Rectal smooth muscle tissue (tissue), 1 donor: ENCODE data around the gene ETFRF1.
A peak's percentile ranks its signal among the peaks of the same experiment; 100 is the strongest.

ENCODE experiments used
- H3K27ac ChIP-seq: one replicate; pipeline ENCODE4 v1.7.0; 2013; ENCODE audit warnings: low read depth, low read length, inconsistent platforms
- H3K27me3 ChIP-seq: one replicate; pipeline ENCODE4 v1.7.0; 2013; ENCODE audit warnings: low read length; ENCODE audit not compliant: control insufficient read depth, insufficient read depth
- H3K36me3 ChIP-seq: one replicate; pipeline ENCODE4 v1.7.0; 2013; ENCODE audit warnings: low read length; ENCODE audit not compliant: control insufficient read depth, insufficient read depth
- H3K4me1 ChIP-seq: one replicate; pipeline ENCODE4 v1.7.0; 2013; ENCODE audit warnings: low read length; ENCODE audit not compliant: control insufficient read depth, insufficient read depth
- H3K4me3 ChIP-seq: one replicate; pipeline ENCODE4 v1.7.0; 2013; ENCODE audit warnings: low read length
- H3K9ac ChIP-seq: one replicate; pipeline ENCODE4 v1.7.0; 2013; ENCODE audit warnings: low read length

Gene ETFRF1

DNA sequence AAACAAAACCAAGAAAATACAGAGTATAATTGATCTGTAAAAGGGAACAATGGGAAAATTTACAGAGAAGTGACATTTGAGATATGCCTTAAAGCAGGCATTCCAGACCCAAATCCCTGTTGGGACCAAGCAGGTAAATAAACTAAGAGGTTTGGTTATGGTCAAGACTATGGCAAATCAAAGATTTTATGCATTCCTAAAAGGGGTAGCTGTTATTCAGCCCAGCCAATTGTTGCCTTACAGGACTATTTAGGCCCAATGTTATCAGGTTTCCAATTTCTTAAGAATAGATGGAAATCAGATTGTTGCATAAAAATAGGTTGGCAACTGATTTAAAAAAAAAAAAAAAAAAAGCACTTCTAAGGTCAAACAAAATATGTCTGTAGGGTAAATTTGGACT is 5.4 kb upstream of the ETFRF1 start:
- Histone ChIP-seq H3K4me1 (peaks cover 3% of the 10 kb centered on the region), H3K27ac (no peak overlapping the region), H3K36me3 (no peaks in the 10 kb centered on the region), H3K9ac (no peak overlapping the region), H3K27me3 (no peaks in the 10 kb centered on the region), H3K4me3 (no peak overlapping the region)

DNA sequence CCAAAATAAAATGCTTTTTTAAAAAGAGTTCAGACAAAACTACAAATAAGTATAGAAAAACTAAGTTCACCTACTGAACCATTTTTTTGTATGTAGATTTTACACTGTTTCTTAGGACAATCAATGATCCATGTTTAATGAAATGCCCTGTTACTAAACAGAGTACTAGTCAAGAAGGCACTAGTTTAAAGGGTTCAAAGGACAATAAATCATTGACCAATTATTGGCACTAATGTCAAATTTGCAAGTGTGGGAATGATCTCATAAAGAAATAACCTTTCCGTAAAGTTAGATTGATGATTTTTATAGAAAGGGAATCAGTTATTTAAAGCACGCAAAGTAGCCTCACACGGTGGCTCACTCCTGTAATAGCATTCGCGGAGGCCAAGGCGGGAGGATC is 4.2 kb upstream of the ETFRF1 start:
- Histone ChIP-seq H3K9ac (no peak overlapping the region), H3K27ac (no peak overlapping the region), H3K4me3 (no peak overlapping the region), H3K4me1 (peaks cover 3% of the 10 kb centered on the region), H3K36me3 (no peaks in the 10 kb centered on the region), H3K27me3 (no peaks in the 10 kb centered on the region)

DNA sequence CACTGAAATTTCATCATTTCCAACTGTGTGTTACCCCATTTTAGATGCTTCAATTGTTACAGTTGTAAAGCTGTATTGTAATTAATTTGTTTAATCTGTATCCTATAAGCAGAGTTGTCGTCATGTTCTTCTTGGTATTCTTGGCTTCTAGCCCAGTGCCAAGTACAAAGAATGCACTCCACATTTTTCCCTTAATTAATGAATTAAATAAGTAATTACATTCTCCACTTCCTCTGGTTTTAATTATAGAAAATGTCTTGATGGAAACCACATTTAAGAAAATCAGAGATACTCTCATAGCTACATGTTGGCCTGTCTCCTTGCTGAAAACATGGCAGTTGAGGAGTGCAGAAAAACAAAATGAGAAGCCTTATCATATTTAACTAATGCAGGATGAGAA is 823 bp upstream of the ETFRF1 start:
- Histone ChIP-seq H3K36me3 (no peaks in the 10 kb centered on the region), H3K4me3 (peak overlapping the region; percentile 96), H3K4me1 (peaks cover 7% of the 10 kb centered on the region), H3K27ac (no peak overlapping the region), H3K9ac (no peak overlapping the region), H3K27me3 (no peaks in the 10 kb centered on the region)

DNA sequence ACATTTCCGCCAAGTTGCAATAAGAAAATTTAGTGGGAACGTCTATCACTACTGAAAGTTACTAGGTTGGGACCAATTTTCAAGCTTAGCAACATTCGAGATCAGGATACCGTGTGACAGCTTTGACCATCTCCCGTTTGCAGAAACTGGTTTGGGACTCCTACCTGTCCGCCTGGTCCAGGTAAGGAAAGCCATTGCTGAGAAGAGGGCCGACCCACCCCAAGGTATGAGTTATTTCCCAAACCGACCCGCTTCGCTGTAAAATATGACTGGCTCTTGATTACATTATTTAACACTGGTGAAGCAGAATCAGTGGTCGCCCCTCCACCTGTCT is 348 bp upstream of the ETFRF1 start:
- Histone ChIP-seq H3K27me3 (no peaks in the 10 kb centered on the region), H3K36me3 (no peaks in the 10 kb centered on the region), H3K4me1 (peaks cover 7% of the 10 kb centered on the region), H3K4me3 (peak overlapping the region; percentile 96), H3K27ac (peak overlapping the region; percentile 98), H3K9ac (peak overlapping the region; percentile 2)

DNA sequence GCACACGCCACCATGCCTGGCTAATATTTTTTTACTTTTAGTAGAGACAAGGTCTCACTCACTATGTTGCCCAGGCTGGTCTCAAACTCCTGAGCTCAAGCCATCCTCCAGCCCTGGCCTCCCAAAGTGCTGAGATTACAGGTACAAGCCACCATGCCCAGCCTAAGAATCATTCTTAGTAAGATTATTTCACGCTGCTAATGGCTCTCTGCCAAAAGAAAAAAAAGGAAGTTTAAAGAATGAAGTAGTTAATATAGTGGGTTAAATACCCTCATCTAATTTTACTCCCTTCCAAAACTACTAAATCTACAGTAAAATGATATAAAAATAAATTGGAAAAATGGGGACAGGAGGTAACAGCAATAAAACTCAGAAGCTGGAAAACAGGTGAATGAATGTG is 2.6 kb downstream of the ETFRF1 start:
- H3K9ac ChIP-seq, result no peak overlapping the region
- no peak overlapping the region for H3K27ac ChIP-seq
- H3K4me3 ChIP-seq, result no peak overlapping the region
- H3K36me3 ChIP-seq, result no peaks in the 10 kb centered on the region
- no peaks in the 10 kb centered on the region for H3K27me3 ChIP-seq
- peaks cover 7% of the 10 kb centered on the region for H3K4me1 ChIP-seq

DNA sequence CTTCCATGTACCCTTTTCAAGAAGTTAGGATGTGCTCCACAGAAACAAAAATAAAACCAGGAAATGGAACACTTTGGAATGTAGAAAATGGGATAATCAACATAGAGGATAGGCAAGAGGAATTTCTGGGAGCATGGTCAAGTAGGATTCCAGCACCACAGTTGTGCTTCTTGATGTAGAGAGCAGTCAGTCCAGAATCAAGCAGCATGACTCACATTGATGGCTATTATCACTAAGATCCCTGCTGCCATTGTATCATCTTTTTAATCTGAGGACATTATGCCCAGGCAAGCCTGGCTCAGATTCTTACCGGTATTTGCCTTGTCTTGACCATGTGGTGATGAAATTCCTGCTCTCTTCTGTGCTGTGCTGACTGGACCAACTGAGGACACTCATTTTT is 5.7 kb downstream of the ETFRF1 start:
- Histone ChIP-seq H3K4me3 (no peak overlapping the region), H3K27ac (no peak overlapping the region), H3K9ac (no peak overlapping the region), H3K27me3 (no peaks in the 10 kb centered on the region), H3K36me3 (peaks cover 3% of the 10 kb centered on the region), H3K4me1 (peaks cover 5% of the 10 kb centered on the region)

DNA sequence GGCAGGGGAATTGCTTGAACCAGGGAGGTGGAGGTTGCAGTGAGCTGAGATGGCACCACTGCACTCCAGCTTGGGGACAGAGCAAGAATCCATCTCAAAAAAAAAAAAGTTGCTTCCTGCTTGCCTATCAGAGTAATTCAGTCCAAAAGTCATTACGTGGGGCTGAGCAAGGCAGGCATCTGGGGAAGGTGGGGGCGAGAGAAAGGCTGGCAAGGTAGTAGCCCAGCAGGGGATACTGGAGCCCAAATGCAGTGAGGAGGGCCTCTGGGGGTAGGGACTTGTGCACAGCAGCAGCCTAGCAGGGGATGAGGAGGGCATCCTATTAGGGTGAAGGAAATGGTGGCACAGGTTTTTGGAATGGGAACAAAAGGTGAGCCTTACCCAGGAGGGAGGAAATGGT is 7.1 kb downstream of the ETFRF1 start:
- H3K27ac ChIP-seq, result no peak overlapping the region
- no peak overlapping the region for H3K9ac ChIP-seq
- no peaks in the 10 kb centered on the region for H3K4me1 ChIP-seq
- H3K27me3 ChIP-seq, result no peaks in the 10 kb centered on the region
- no peak overlapping the region for H3K4me3 ChIP-seq
- peaks cover 3% of the 10 kb centered on the region for H3K36me3 ChIP-seq

DNA sequence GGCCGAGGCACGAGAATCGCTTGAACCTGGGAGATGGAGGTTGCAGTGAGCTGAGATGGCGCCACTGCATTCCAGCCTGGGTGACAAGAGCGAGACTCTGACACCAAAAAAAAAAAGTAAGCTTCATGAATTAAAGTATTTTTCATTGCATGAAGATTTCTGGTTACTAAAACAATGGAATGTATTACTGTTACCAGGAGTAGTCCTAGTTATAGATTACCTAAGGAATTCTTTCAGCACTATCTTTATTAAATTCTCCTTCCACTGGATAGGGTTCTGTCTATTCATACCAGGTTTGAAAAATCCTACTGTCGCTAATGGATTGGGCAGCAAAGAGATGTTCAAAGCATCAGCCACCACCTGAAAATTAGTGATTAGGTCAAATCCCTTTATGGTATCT is 12.4 kb downstream of the ETFRF1 start:
- H3K4me1 ChIP-seq, result no peaks in the 10 kb centered on the region
- no peak overlapping the region for H3K27ac ChIP-seq
- peaks cover 3% of the 10 kb centered on the region for H3K36me3 ChIP-seq
- H3K9ac ChIP-seq, result no peak overlapping the region
- no peaks in the 10 kb centered on the region for H3K27me3 ChIP-seq
- H3K4me3 ChIP-seq, result no peak overlapping the region

DNA sequence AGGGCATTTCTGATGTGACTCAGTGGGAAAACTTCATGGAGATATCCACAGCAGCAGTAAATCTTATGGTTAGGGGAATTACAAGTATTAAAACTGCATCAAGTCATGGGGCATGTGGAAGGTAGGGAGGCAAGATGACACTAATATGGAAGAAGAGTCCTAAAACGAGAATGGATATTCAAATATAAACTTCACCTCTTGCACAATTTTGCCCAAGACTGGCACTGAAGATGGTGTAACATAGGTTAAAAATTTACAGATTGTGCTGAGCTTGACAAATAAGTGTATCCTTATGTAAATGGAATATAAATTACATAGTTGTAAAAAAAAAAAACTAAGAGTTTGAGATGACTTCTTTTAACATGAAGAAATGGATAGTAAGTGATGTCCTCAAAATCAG is 12.8 kb downstream of the ETFRF1 start:
- Histone ChIP-seq H3K27me3 (no peaks in the 10 kb centered on the region), H3K4me3 (no peak overlapping the region), H3K36me3 (peaks cover 3% of the 10 kb centered on the region), H3K27ac (no peak overlapping the region), H3K9ac (no peak overlapping the region), H3K4me1 (no peaks in the 10 kb centered on the region)

DNA sequence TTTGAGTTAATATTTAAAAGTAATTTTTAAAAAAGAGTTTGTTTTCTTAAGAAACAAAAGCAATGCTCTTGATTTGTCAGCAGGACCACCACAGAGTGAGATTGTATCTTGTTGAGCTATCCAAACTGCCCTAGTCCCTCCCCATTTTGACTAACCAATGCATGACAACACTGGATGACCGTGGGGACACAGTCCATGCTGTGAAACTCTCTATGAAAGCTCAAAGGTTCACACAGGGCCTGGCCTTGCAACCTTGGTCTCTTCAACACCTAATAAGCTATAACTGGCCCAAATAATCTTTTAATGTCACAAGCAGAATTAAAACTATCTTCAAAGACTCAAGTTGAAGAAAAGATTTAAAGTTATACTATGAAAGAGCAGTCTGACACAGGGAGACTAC is 13.5 kb downstream of the ETFRF1 start:
- Histone ChIP-seq H3K4me3 (no peak overlapping the region), H3K27me3 (no peaks in the 10 kb centered on the region), H3K27ac (no peak overlapping the region), H3K9ac (no peak overlapping the region), H3K4me1 (no peaks in the 10 kb centered on the region), H3K36me3 (no peaks in the 10 kb centered on the region)

DNA sequence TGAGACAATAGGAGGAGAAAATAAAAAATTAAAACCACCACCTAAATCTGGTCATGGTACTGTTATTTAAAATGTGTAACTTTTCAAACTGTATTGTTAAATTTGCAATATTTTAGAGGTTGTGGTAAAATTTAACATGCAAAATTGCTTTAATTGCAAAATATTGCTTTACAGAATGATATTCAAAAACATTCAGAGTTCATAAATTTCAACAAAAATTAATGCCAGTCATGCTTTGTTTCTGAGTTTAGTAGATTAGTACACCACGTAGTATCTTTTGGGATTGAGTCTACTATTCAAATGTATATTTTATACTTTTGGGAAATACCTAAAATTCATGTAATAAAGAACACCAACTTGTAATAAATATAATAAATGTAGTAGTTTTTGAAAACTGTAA is 18.3 kb downstream of the ETFRF1 start:
- Histone ChIP-seq H3K36me3 (no peaks in the 10 kb centered on the region), H3K27ac (no peak overlapping the region), H3K27me3 (no peaks in the 10 kb centered on the region), H3K4me1 (no peaks in the 10 kb centered on the region), H3K9ac (no peak overlapping the region), H3K4me3 (no peak overlapping the region)

DNA sequence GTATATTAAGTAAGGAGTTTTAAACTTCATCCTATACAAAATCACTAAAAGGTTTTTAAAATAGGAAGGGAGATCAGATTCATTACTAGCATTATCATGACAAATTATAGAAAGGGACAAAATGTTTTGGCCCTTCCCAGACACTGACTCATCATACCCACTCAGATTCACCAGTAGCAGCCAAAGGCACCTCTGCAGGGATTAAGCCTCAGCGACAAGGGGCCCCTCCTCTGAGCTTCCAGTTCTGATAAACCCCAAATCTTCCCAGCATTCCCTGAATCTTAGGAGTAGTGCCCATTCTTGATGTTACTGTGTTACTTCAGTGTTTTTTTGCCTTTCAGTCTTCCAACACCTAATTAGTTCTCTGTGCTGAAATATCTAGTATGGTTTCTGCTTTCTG is 41.2 kb downstream of the ETFRF1 start:
- H3K9ac ChIP-seq, result no peak overlapping the region
- no peaks in the 10 kb centered on the region for H3K4me1 ChIP-seq
- no peak overlapping the region for H3K27ac ChIP-seq
- H3K27me3 ChIP-seq, result no peaks in the 10 kb centered on the region
- H3K36me3 ChIP-seq, result peaks cover 4% of the 10 kb centered on the region
- no peak overlapping the region for H3K4me3 ChIP-seq

DNA sequence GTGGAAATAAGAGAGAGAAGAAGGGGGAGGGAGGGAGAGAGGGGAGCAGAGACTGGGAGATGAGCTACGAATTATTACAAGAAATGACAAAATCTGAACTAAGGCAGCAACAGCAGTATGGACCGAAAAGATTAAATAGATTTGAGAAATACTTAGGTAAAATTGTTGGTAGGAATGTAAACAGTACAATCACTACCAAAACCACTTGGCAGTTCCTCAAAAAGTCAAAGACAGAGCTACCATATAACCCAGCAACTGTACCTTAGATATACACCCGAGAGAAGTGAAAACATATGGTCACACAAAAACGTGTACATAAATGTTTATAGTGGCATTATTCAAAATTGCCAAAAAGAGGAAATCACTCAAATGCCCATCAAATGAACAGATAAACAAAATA is 41.6 kb downstream of the ETFRF1 start:
- Histone ChIP-seq H3K4me3 (no peak overlapping the region), H3K9ac (no peak overlapping the region), H3K36me3 (peaks cover 4% of the 10 kb centered on the region), H3K27ac (no peak overlapping the region), H3K4me1 (no peaks in the 10 kb centered on the region), H3K27me3 (no peaks in the 10 kb centered on the region)
